Measurements from ENCODE around the gene ADAM30. TPM values are rescaled to one million over a fixed set of nuclear protein-coding genes. Genes with fewer than 3 reads are reported as not detected.

The ADAM30 gene
- total RNA-seq, 5 donors from 2014 or later (not counting 1 experiment from before 2014, with no cell fraction given), result not detected

GRCh38 chr1:119869995-119870394, 26.3 kb downstream of the ADAM30 start:
- no peak overlapping the region for H3K4me3 Mint-ChIP-seq
- no peaks in the 10 kb centered on the region for H3K9me3 ChIP-seq
- no peaks in the 10 kb centered on the region for H3K4me1 ChIP-seq (ENCODE audit: control insufficient read depth in 1 of 2, extremely low read depth in 1 of 2, insufficient read depth in 2 of 2, low read length in 2 of 2)
- no peaks in the 10 kb centered on the region for H3K9me3 Mint-ChIP-seq
- H3K4me3 ChIP-seq (ENCODE audit: control insufficient read depth in 1 of 2, extremely low read depth in 1 of 2, low read length in 1 of 2), result no peak overlapping the region
- H3K27ac Mint-ChIP-seq, result no peak overlapping the region
- ChIA-PET POLR2A (no interaction called here), CTCF (interaction anchor here in 1 of 2 donors (1.4 kb wide), 1 partner anchor 10 kb away, joined by 3 read pairs; no protein-coding TSS in a partner anchor)
- peaks cover 7 to 28% of the 10 kb centered on the region in 2 donors for H3K27me3 Mint-ChIP-seq
- H3K36me3 ChIP-seq (ENCODE audit: control insufficient read depth in 2 of 2, extremely low read depth in 1 of 2, insufficient read depth in 1 of 2, low read length in 1 of 2), result no peaks in the 10 kb centered on the region
- no peak for DNase-seq
- peaks cover 3 to 4% (median 4%) of the 10 kb centered on the region in 3 donors for H3K4me1 Mint-ChIP-seq
- ATAC-seq (replicated peaks in 1 of 4), result no peak
- no CpG with 5 or more reads among the region's 1 CpG for WGBS (ENCODE audit: insufficient coverage)
- no peak overlapping the region for H3K27ac ChIP-seq (ENCODE audit: low read length)
- H3K27me3 ChIP-seq (replicated peaks in 1 of 2; ENCODE audit: control insufficient read depth in 2 of 2, extremely low read depth in 1 of 2, insufficient read depth in 2 of 2, low read length in 1 of 2), result peaks cover 0 to 14% of the 10 kb centered on the region in 2 experiments
- H3K36me3 Mint-ChIP-seq, result no peaks in the 10 kb centered on the region

GRCh38 chr1:119868176-119868575, 28.1 kb downstream of the ADAM30 start:
- H3K4me3 Mint-ChIP-seq, result no peak overlapping the region
- peaks cover 0 to 14% of the 10 kb centered on the region in 2 experiments for H3K27me3 ChIP-seq (replicated peaks in 1 of 2; ENCODE audit: control insufficient read depth in 2 of 2, extremely low read depth in 1 of 2, insufficient read depth in 2 of 2, low read length in 1 of 2)
- WGBS (ENCODE audit: insufficient coverage), result no CpG with 5 or more reads among the region's 2 CpGs
- H3K9me3 Mint-ChIP-seq, result no peaks in the 10 kb centered on the region
- no peak overlapping the region for H3K4me3 ChIP-seq (ENCODE audit: control insufficient read depth in 1 of 2, extremely low read depth in 1 of 2, low read length in 1 of 2)
- no peaks in the 10 kb centered on the region for H3K36me3 Mint-ChIP-seq
- no peak overlapping the region for H3K27ac Mint-ChIP-seq
- peaks cover 3 to 4% (median 4%) of the 10 kb centered on the region in 3 donors for H3K4me1 Mint-ChIP-seq
- CTCF ChIA-PET, result no interaction called here
- peaks cover 8 to 29% of the 10 kb centered on the region in 2 donors for H3K27me3 Mint-ChIP-seq
- H3K36me3 ChIP-seq (ENCODE audit: control insufficient read depth in 2 of 2, extremely low read depth in 1 of 2, insufficient read depth in 1 of 2, low read length in 1 of 2), result no peaks in the 10 kb centered on the region
- no peak overlapping the region for H3K27ac ChIP-seq (ENCODE audit: low read length)
- POLR2A ChIA-PET, result no interaction called here
- ATAC-seq (replicated peaks in 1 of 4), result no peak
- DNase-seq, result no peak
- H3K4me1 ChIP-seq (ENCODE audit: control insufficient read depth in 1 of 2, extremely low read depth in 1 of 2, insufficient read depth in 2 of 2, low read length in 2 of 2), result no peaks in the 10 kb centered on the region
- no peaks in the 10 kb centered on the region for H3K9me3 ChIP-seq

GRCh38 chr1:119866451-119866850, 29.9 kb downstream of the ADAM30 start:
- Mint-ChIP-seq H3K4me3 (no peak overlapping the region), H3K27me3 (peaks cover 8 to 18% of the 10 kb centered on the region in 2 donors), H3K27ac (no peak overlapping the region), H3K9me3 (no peaks in the 10 kb centered on the region), H3K4me1 (peaks cover 3 to 4% (median 4%) of the 10 kb centered on the region in 3 donors), H3K36me3 (no peaks in the 10 kb centered on the region)
- ChIA-PET CTCF (no interaction called here), POLR2A (no interaction called here)
- Histone ChIP-seq H3K9me3 (no peaks in the 10 kb centered on the region), H3K27ac (ENCODE audit: low read length) (no peak overlapping the region), H3K4me1 (ENCODE audit: control insufficient read depth in 1 of 2, extremely low read depth in 1 of 2, insufficient read depth in 2 of 2, low read length in 2 of 2) (no peaks in the 10 kb centered on the region), H3K27me3 (replicated peaks in 1 of 2; ENCODE audit: control insufficient read depth in 2 of 2, extremely low read depth in 1 of 2, insufficient read depth in 2 of 2, low read length in 1 of 2) (peaks cover 0 to 8% of the 10 kb centered on the region in 2 experiments), H3K36me3 (ENCODE audit: control insufficient read depth in 2 of 2, extremely low read depth in 1 of 2, insufficient read depth in 1 of 2, low read length in 1 of 2) (no peaks in the 10 kb centered on the region), H3K4me3 (ENCODE audit: control insufficient read depth in 1 of 2, extremely low read depth in 1 of 2, low read length in 1 of 2) (no peak overlapping the region)
- ATAC-seq (replicated peaks in 1 of 4), result no peak
- no peak for DNase-seq
- 91% methylated on average over 2 of the region's 3 CpGs for WGBS (ENCODE audit: insufficient coverage)

GRCh38 chr1:119865627-119866026, 30.7 kb downstream of the ADAM30 start:
- H3K36me3 ChIP-seq (ENCODE audit: control insufficient read depth in 2 of 2, extremely low read depth in 1 of 2, insufficient read depth in 1 of 2, low read length in 1 of 2), result no peaks in the 10 kb centered on the region
- no CpG with 5 or more reads among the region's 4 CpGs for WGBS (ENCODE audit: insufficient coverage)
- H3K9me3 Mint-ChIP-seq, result no peaks in the 10 kb centered on the region
- POLR2A ChIA-PET, result no interaction called here
- no peaks in the 10 kb centered on the region for H3K4me1 ChIP-seq (ENCODE audit: control insufficient read depth in 1 of 2, extremely low read depth in 1 of 2, insufficient read depth in 2 of 2, low read length in 2 of 2)
- H3K9me3 ChIP-seq, result no peaks in the 10 kb centered on the region
- ATAC-seq (replicated peaks in 1 of 4), result no peak
- H3K4me1 Mint-ChIP-seq, result no peaks in the 10 kb centered on the region
- H3K4me3 ChIP-seq (ENCODE audit: control insufficient read depth in 1 of 2, extremely low read depth in 1 of 2, low read length in 1 of 2), result no peak overlapping the region
- H3K27me3 ChIP-seq (replicated peaks in 1 of 2; ENCODE audit: control insufficient read depth in 2 of 2, extremely low read depth in 1 of 2, insufficient read depth in 2 of 2, low read length in 1 of 2), result peaks cover 0 to under 1% of the 10 kb centered on the region in 2 experiments
- H3K27ac ChIP-seq (ENCODE audit: low read length), result no peak overlapping the region
- H3K36me3 Mint-ChIP-seq, result no peaks in the 10 kb centered on the region
- no peak overlapping the region for H3K27ac Mint-ChIP-seq
- H3K27me3 Mint-ChIP-seq, result peaks cover 6 to 13% of the 10 kb centered on the region in 2 donors
- no peak overlapping the region for H3K4me3 Mint-ChIP-seq
- CTCF ChIA-PET, result no interaction called here
- DNase-seq, result no peak

GRCh38 chr1:119862276-119862675, 34.0 kb downstream of the ADAM30 start:
- H3K27me3 ChIP-seq (replicated peaks in 1 of 2; ENCODE audit: control insufficient read depth in 2 of 2, extremely low read depth in 1 of 2, insufficient read depth in 2 of 2, low read length in 1 of 2), result peaks cover 0 to 4% of the 10 kb centered on the region in 2 experiments
- H3K4me1 Mint-ChIP-seq, result peaks cover 0 to 11% (median 10%) of the 10 kb centered on the region in 3 donors
- no peaks in the 10 kb centered on the region for H3K9me3 ChIP-seq
- H3K4me3 Mint-ChIP-seq, result no peak overlapping the region
- POLR2A ChIA-PET, result no interaction called here
- ATAC-seq (replicated peaks in 1 of 4) (no peak), DNase-seq (no peak)
- H3K36me3 Mint-ChIP-seq, result no peaks in the 10 kb centered on the region
- peaks cover 8 to 9% of the 10 kb centered on the region in 2 donors for H3K27me3 Mint-ChIP-seq
- no peaks in the 10 kb centered on the region for H3K9me3 Mint-ChIP-seq
- H3K27ac ChIP-seq (ENCODE audit: low read length), result no peak overlapping the region
- peaks cover 2 to 3% of the 10 kb centered on the region in 2 experiments for H3K4me1 ChIP-seq (ENCODE audit: control insufficient read depth in 1 of 2, extremely low read depth in 1 of 2, insufficient read depth in 2 of 2, low read length in 2 of 2)
- H3K36me3 ChIP-seq (ENCODE audit: control insufficient read depth in 2 of 2, extremely low read depth in 1 of 2, insufficient read depth in 1 of 2, low read length in 1 of 2), result no peaks in the 10 kb centered on the region
- no peak overlapping the region for H3K4me3 ChIP-seq (ENCODE audit: control insufficient read depth in 1 of 2, extremely low read depth in 1 of 2, low read length in 1 of 2)
- CTCF ChIA-PET, result no interaction called here
- H3K27ac Mint-ChIP-seq, result no peak overlapping the region

- H3K9me3 ChIP-seq, result no peaks in the 10 kb centered on the region
- ATAC-seq (replicated peaks in 1 of 4), result no peak
- WGBS (ENCODE audit: insufficient coverage), result 100% methylated on average over 1 of the region's 2 CpGs
- H3K27me3 ChIP-seq (replicated peaks in 1 of 2; ENCODE audit: control insufficient read depth in 2 of 2, extremely low read depth in 1 of 2, insufficient read depth in 2 of 2, low read length in 1 of 2), result peaks cover 0 to 4% of the 10 kb centered on the region in 2 experiments
- no peaks in the 10 kb centered on the region for H3K9me3 Mint-ChIP-seq
- no peaks in the 10 kb centered on the region for H3K36me3 ChIP-seq (ENCODE audit: control insufficient read depth in 2 of 2, extremely low read depth in 1 of 2, insufficient read depth in 1 of 2, low read length in 1 of 2)
- H3K4me3 ChIP-seq (ENCODE audit: control insufficient read depth in 1 of 2, extremely low read depth in 1 of 2, low read length in 1 of 2), result no peak overlapping the region
- no peak for DNase-seq
- no peak overlapping the region for H3K4me3 Mint-ChIP-seq
- H3K4me1 Mint-ChIP-seq, result peaks cover 0 to 11% (median 10%) of the 10 kb centered on the region in 3 donors
- peaks cover 2 to 3% of the 10 kb centered on the region in 2 experiments for H3K4me1 ChIP-seq (ENCODE audit: control insufficient read depth in 1 of 2, extremely low read depth in 1 of 2, insufficient read depth in 2 of 2, low read length in 2 of 2)
- H3K27ac Mint-ChIP-seq, result no peak overlapping the region
- H3K27me3 Mint-ChIP-seq, result peaks cover 8 to 9% of the 10 kb centered on the region in 2 donors
- ChIA-PET POLR2A (no interaction called here), CTCF (no interaction called here)
- H3K27ac ChIP-seq (ENCODE audit: low read length), result no peak overlapping the region
- H3K36me3 Mint-ChIP-seq, result no peaks in the 10 kb centered on the region
These were observed 34.8 kb downstream of the ADAM30 start for GRCh38 chr1:119861547-119861946.

GRCh38 chr1:119859647-119860046, 36.7 kb downstream of the ADAM30 start:
- no peak overlapping the region for H3K4me3 Mint-ChIP-seq
- H3K27me3 ChIP-seq (replicated peaks in 1 of 2; ENCODE audit: control insufficient read depth in 2 of 2, extremely low read depth in 1 of 2, insufficient read depth in 2 of 2, low read length in 1 of 2), result peaks cover 0 to 4% of the 10 kb centered on the region in 2 experiments
- POLR2A ChIA-PET, result no interaction called here
- H3K4me3 ChIP-seq (ENCODE audit: control insufficient read depth in 1 of 2, extremely low read depth in 1 of 2, low read length in 1 of 2), result no peak overlapping the region
- no peak overlapping the region for H3K27ac ChIP-seq (ENCODE audit: low read length)
- WGBS (ENCODE audit: insufficient coverage), result 13% methylated on average over 3 of the region's 4 CpGs
- H3K36me3 ChIP-seq (ENCODE audit: control insufficient read depth in 2 of 2, extremely low read depth in 1 of 2, insufficient read depth in 1 of 2, low read length in 1 of 2), result no peaks in the 10 kb centered on the region
- H3K9me3 Mint-ChIP-seq, result no peaks in the 10 kb centered on the region
- DNase-seq (peak in 1 of 35 experiments; percentile 4), ATAC-seq (replicated peaks in 1 of 4) (peak in 3 of 4 experiments; percentile 58 to 75 (median 70))
- H3K36me3 Mint-ChIP-seq, result no peaks in the 10 kb centered on the region
- CTCF ChIA-PET, result interaction anchor here in 1 of 2 donors (1.3 kb wide), 1 partner anchor 10 kb away, joined by 3 read pairs; no protein-coding TSS in a partner anchor
- H3K4me1 ChIP-seq (ENCODE audit: control insufficient read depth in 1 of 2, extremely low read depth in 1 of 2, insufficient read depth in 2 of 2, low read length in 2 of 2), result peaks cover 2 to 3% of the 10 kb centered on the region in 2 experiments
- peaks cover 0 to 11% (median 10%) of the 10 kb centered on the region in 3 donors for H3K4me1 Mint-ChIP-seq
- H3K9me3 ChIP-seq, result no peaks in the 10 kb centered on the region
- peaks cover 8 to 9% of the 10 kb centered on the region in 2 donors for H3K27me3 Mint-ChIP-seq
- no peak overlapping the region for H3K27ac Mint-ChIP-seq
